Lower leg skin (tissue), 3 donors: Measurements from ENCODE around the gene CAMKMT.

Experiments used
- POLR2A ChIP-seq, 2 donors: fragments of 450-650 bp; IDR thresholded peaks; one replicate each; pipeline ENCODE4 v1.6.1; 2016 to 2017; ENCODE audit warnings: antibody characterized with exemption in 2 of 2, mild to moderate bottlenecking in 1 of 2, moderate library complexity in 1 of 2
- TF ChIP-seq, protein P1 (sequence below), 3 donors: fragments of 450-650 bp; IDR thresholded peaks; one replicate each; pipeline ENCODE4 v1.5.1; 2016; ENCODE audit warnings: antibody characterized with exemption in 3 of 3, mild to moderate bottlenecking in 3 of 3, moderate library complexity in 2 of 3

DNA sequence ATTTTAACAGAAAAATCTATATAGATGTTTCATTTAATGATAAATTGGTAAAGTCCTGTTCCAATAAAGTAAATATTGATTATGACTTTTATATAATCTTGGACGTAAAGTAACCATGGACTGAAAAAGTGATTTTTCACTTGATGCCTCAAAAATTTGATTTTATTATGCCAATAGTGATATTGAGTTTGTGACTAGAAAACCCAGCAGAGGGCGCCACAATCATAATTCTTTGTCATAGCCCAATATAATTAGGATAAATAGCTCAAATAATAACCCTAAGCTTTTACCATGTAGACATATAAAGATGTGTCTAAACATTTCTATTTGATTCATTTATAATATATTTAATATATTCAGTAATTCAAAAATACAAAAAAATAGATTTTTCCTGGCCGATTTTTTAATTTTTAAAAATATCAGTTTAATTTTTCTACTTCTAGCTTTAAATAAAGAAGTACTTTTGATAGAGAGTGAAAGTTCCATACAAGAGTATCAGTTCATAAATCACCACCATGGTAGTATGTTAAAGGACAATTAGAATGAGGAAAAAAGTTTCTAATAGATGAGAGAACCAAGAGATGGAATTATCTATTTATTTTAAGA lies 30.7 kb downstream of the CAMKMT start:
- TF ChIP-seq, protein P1, sequence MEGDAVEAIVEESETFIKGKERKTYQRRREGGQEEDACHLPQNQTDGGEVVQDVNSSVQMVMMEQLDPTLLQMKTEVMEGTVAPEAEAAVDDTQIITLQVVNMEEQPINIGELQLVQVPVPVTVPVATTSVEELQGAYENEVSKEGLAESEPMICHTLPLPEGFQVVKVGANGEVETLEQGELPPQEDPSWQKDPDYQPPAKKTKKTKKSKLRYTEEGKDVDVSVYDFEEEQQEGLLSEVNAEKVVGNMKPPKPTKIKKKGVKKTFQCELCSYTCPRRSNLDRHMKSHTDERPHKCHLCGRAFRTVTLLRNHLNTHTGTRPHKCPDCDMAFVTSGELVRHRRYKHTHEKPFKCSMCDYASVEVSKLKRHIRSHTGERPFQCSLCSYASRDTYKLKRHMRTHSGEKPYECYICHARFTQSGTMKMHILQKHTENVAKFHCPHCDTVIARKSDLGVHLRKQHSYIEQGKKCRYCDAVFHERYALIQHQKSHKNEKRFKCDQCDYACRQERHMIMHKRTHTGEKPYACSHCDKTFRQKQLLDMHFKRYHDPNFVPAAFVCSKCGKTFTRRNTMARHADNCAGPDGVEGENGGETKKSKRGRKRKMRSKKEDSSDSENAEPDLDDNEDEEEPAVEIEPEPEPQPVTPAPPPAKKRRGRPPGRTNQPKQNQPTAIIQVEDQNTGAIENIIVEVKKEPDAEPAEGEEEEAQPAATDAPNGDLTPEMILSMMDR (IDR thresholded peaks at IDR 0.05): no peak
- TF ChIP-seq POLR2A (IDR thresholded peaks at IDR 0.05): no peak
